ENCODE measurements around the gene ADSL. TPM values are rescaled to one million over a fixed set of nuclear protein-coding genes. Genes with fewer than 3 reads are reported as not detected.

ADSL gene
- total RNA-seq, 1 donor from 2014 or later, result 128 TPM

GRCh38 chr22:40400159-40400558, 53.9 kb downstream of the ADSL start:
- no peak overlapping the region for H3K4me3 ChIP-seq (ENCODE audit: low read depth, low read length)
- no peak for DNase-seq (ENCODE audit: low read depth)
- no peak for TF ChIP-seq CTCF (conservative IDR thresholded peaks at IDR 0.05; ENCODE audit: low read depth, low read length)

DNA sequence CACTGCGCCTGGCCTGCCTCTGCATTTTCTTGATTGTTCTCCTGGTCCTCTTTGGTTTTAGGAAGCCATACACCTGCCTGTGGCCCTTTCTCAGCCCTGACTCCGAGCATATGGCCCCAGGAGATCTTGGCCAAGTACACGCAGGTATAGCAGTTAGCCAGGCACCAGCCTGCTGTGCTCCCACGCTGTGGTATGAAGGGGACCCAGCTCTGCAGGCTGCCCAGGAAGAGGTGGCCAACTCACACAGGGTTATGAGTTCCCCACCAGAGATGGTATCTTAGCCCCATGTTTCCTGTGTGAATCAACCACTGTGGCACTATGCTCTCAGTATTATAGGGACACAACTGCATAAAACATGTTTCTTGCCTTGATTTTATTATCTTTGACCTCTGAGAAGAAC, 55.2 kb downstream of the ADSL start:
- no peak for DNase-seq (ENCODE audit: low read depth)
- TF ChIP-seq CTCF (conservative IDR thresholded peaks at IDR 0.05; ENCODE audit: low read depth, low read length), result no peak

DNA sequence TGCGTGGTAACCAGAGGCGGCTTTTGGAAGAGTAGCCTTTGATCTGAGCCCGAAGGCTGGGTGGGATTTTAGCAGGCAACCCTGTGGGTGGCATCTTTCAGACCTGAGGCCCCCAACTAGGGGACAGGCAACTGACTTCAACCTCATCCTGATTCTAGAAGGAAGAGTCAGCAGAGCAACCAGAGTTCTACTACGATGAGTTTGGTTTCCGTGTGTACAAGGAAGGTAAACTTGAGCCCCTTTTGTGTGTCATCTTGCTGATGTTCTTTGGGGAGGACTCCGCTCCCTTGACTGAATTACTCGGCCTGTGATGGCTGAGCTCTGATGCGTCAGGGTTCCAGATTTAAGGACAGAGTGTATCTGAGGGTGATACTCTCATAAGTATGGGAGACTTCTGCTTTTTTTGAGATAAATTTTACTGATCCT, 55.7 kb downstream of the ADSL start:
- DNase-seq (ENCODE audit: low read depth), result no peak
- no peak overlapping the region for H3K4me3 ChIP-seq (ENCODE audit: low read depth, low read length)
- TF ChIP-seq CTCF (conservative IDR thresholded peaks at IDR 0.05; ENCODE audit: low read depth, low read length), result no peak

More for the DNA sequence above, 55.2 kb downstream of the ADSL start:
- no peak overlapping the region for H3K4me3 ChIP-seq (ENCODE audit: low read depth, low read length)

- H3K4me3 ChIP-seq (ENCODE audit: low read depth, low read length), result no peak overlapping the region
- no peak for TF ChIP-seq CTCF (conservative IDR thresholded peaks at IDR 0.05; ENCODE audit: low read depth, low read length)
- no peak for DNase-seq (ENCODE audit: low read depth)
These were observed 56.8 kb downstream of the ADSL start for GRCh38 chr22:40403141-40403540.

DNA sequence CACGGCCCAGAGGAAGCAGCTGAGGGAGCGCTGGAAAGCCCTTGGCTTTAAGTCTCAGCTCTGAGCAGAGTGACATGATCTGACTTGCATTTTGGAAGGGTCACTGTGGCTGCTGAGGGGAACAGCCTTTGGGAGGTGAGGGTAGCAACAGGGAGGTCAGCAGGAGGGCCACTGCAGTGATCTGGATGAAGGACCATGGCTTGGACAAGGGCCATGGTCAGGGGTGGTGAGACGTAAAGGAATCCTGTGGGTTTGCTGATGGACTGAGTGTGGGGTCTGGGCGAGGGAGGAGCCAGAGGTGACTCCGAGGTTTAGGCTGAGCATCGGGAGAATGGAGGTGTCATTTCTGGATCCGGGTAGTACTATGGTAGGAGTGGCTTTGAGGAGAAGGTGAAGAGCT, 57.4 kb downstream of the ADSL start:
- no peak overlapping the region for H3K4me3 ChIP-seq (ENCODE audit: low read depth, low read length)
- DNase-seq (ENCODE audit: low read depth), result no peak
- no peak for TF ChIP-seq CTCF (conservative IDR thresholded peaks at IDR 0.05; ENCODE audit: low read depth, low read length)

- no peak for TF ChIP-seq CTCF (conservative IDR thresholded peaks at IDR 0.05; ENCODE audit: low read depth, low read length)
- H3K4me3 ChIP-seq (ENCODE audit: low read depth, low read length), result no peak overlapping the region
- DNase-seq (ENCODE audit: low read depth), result no peak
These were observed 58.2 kb downstream of the ADSL start for GRCh38 chr22:40404251-40405177.

Data from epithelial cell of proximal tubule (primary cell).